Ovary (tissue), 9 donors: Measurements from ENCODE around the gene NPAS2. TPM values are rescaled to one million over a fixed set of nuclear protein-coding genes. Genes with fewer than 3 reads are reported as not detected.

Source experiments
- DNase-seq, 5 donors: peaks; one replicate each; pipeline ENCODE4 v3.0.0-alpha.2; 2019 to 2020
- H3K27ac ChIP-seq, 2 donors: fragments of 200-600 bp; one replicate each; pipeline versions ENCODE4 v1.5.1 to v1.8.0; 2019 to 2022
- H3K27me3 ChIP-seq: fragments of 200-600 bp; one replicate; pipeline ENCODE4 v1.8.0; 2022
- H3K36me3 ChIP-seq: fragments of 200-600 bp; sonication (generic); one replicate; pipeline ENCODE4 v1.5.1; 2019
- H3K4me1 ChIP-seq: one replicate; pipeline ENCODE4 v1.8.1; 2013; ENCODE audit warnings: mild to moderate bottlenecking, moderate library complexity; ENCODE audit not compliant: insufficient read depth
- H3K4me3 ChIP-seq: fragments of 200-600 bp; sonication (generic); one replicate; pipeline ENCODE4 v1.5.1; 2017
- H3K9me3 ChIP-seq, 2 donors: fragments of 200-600 bp in 1 of 2; sonication (generic) in 1 of 2; one replicate each; pipeline versions ENCODE4 v1.5.1 to v1.8.1; 2013 to 2019; ENCODE audit warnings: mild to moderate bottlenecking in 1 of 2, moderate library complexity in 1 of 2
- CTCF ChIP-seq, 3 donors: fragments of 450-650 bp in 2 of 3; fragments of 200-600 bp in 1 of 3; IDR thresholded peaks; one replicate each; pipeline versions ENCODE4 v1.5.1 to v1.8.0; 2016 to 2022; ENCODE audit warnings: antibody characterized with exemption in 3 of 3, mild to moderate bottlenecking in 1 of 3
- EP300 ChIP-seq: sonication (generic); formaldehyde crosslinking; IDR thresholded peaks from one replicate; pipeline ENCODE4 v1.6.1; 2017; ENCODE audit warnings: antibody characterized with exemption
- POLR2A ChIP-seq: fragments of 450-650 bp; IDR thresholded peaks from one replicate; pipeline ENCODE4 v1.6.1; 2017; ENCODE audit warnings: antibody characterized with exemption, mild to moderate bottlenecking, moderate library complexity
- WGBS, 3 donors: extraction: QIAGEN DNeasy Blood & Tissue Kit in 1 of 3; methylation state at CpG; one replicate each; pipeline versions ENCODE4 v1.1.5 to v1.1.7; 2013 to 2017; 5-methylcytosine and 5-hydroxymethylcytosine counted together
- intact Hi-C, 4 donors: fragments of 100-400 bp; cut with DNase I; formaldehyde crosslinking; loops; one replicate each; pipeline versions ENCODE4 v1.11.0 to v1.15.1; 2022 to 2023
- polyA plus RNA-seq, 2 donors: library from polyadenylated mRNA; stranded (reverse); fragments of 200-250 nt in 1 of 2; fragments of 350-450 nt in 1 of 2; fragmentation: Illumina TruSeq in 1 of 2; extraction: RNeasy Lipid Tissue Mini Kit (QIAGEN cat#74804) in 1 of 2; gene quantifications; one replicate each; pipeline ENCODE4 v1.2.3, GENCODE V29; 2013 to 2014
- total RNA-seq, 7 donors: library from RNA; depleted of rRNA in 2 of 7; stranded (reverse); fragments of >200 nt in 2 of 7; fragmentation: NEBNext Ultra II Directional in 3 of 7; extraction: Animal tissue kit (Norgen Biotek cat#: 25700) in 3 of 7; gene quantifications; one replicate each; pipeline versions ENCODE4 v1.1.0 to v1.2.4, GENCODE V29; 2016 to 2023
- donor health status: DM: no; HTN: no; CAD: no; lungs with moderate emphysema.
- donor health status: DM: no; HTN: no; CAD: no.
- donor health status: Bipolar disorder and iron deficiency.
- donor health status: DM: yes; HTN: yes; CAD: no.
- donor health status: DM: no; HTN: no; CAD: no.
- donor health status: DM: yes; HTN: yes; CAD: no.

Gene NPAS2
- total and polyA plus RNA-seq, 9 donors = 1.6 to 20.6 (median 7.3) TPM

- H3K9me3 ChIP-seq = no peaks in the 10 kb centered on the region
- H3K27ac ChIP-seq = peak overlapping the region in 1 of 2 donors; percentile 2
- no peak for DNase-seq
- H3K27me3 ChIP-seq = no peaks in the 10 kb centered on the region
- TF ChIP-seq POLR2A (no peak), CTCF (IDR thresholded peaks at IDR 0.05) (no peak), EP300 (no peak)
- no peaks in the 10 kb centered on the region for H3K36me3 ChIP-seq
- WGBS, 3 donors = 15 to 26% (median 16%) methylated on average over 12 of the region's 12 CpGs
- intact Hi-C loops = no loop called here
- peaks cover 4% of the 10 kb centered on the region for H3K4me1 ChIP-seq
- peak overlapping the region; percentile 58 for H3K4me3 ChIP-seq
These were observed 183.4 kb downstream of the NPAS2 start for GRCh38 chr2:101003278-101003775.

DNA sequence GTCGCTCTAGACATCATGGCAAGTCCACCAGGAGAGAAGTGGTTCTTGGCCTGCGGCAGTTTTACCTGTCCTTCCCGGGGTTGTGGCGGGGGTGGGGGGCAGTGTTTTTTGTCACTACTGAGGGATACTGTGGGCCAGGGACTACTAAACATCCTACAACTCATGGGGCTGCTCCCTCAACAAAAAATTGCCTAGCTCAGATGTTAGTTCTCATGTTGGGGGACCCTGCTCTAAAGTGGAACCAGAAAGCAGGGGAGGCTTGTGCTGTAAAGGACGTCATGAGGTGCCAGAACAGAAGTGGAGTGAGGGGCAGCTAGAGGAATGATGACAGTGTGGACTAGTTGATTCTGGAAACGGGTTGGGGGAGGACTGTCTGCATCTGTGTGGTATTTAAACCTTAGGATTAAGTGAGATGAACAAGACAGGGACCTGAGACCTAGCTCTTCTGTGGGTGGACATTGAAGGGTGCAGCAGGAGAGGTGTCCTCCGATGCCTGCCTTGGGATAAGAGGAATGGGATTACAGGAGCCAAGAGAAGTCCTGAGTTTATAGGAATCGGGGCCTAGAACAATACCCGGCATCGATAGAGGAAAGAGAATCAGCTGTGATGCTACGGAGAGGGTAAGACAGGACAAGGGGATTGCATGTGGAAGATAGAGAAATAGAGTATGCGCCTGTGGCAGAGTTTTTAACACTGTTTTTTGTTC, 184.8 kb downstream of the NPAS2 start:
- Histone ChIP-seq H3K9me3 (no peaks in the 10 kb centered on the region), H3K36me3 (no peaks in the 10 kb centered on the region), H3K4me1 (peaks cover 4% of the 10 kb centered on the region), H3K4me3 (no peak overlapping the region), H3K27ac (no peak overlapping the region), H3K27me3 (no peaks in the 10 kb centered on the region)
- intact Hi-C loops = loop anchor here in 1 of 4 donors (5.0 kb wide), 1 partner anchor 203 kb away; no protein-coding TSS in a partner anchor
- DNase-seq = no peak
- no peak for TF ChIP-seq EP300
- TF ChIP-seq POLR2A = no peak
- no peak for TF ChIP-seq CTCF (IDR thresholded peaks at IDR 0.05)
- WGBS, 3 donors = 86 to 91% (median 88%) methylated on average over 12 of the region's 12 CpGs

DNA sequence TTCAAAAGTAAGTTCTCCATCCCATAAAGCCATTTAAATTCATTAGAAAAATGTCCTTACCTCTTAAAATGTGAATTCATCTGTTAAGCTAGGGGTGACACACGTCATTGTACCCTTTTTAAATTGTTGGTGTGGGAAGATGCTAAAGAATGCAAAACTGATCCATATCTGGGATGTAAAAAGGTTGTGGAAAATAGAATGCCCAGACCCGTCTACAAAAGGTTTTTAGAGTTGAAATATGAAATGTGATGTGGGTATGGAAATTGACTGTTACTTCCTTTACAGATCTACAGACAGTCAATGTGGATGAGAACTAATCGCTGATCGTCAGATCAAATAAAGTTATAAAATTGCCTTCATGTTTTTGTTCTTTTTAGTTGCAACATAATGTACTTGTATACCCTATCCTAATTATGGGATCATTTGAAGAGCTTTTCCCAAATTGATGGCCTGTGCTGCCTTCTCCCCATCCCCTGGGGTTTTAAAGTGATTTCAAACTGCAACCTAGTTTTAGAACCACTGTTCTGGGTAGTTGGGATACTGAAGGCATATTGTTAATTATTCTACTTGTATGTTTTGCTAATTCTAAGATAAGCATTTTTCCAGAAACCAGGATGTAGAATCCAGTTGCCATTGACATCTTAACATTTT, 186.3 kb downstream of the NPAS2 start:
- Histone ChIP-seq H3K9me3 (no peaks in the 10 kb centered on the region), H3K4me1 (peaks cover 4% of the 10 kb centered on the region), H3K4me3 (no peak overlapping the region), H3K36me3 (no peaks in the 10 kb centered on the region), H3K27ac (no peak overlapping the region), H3K27me3 (no peaks in the 10 kb centered on the region)
- intact Hi-C loops = loop anchor here in 1 of 4 donors (5.0 kb wide), 1 partner anchor 201 kb away; no protein-coding TSS in a partner anchor
- WGBS, 3 donors = 67 to 74% (median 68%) methylated on average over 4 of the region's 4 CpGs
- no peak for TF ChIP-seq CTCF (IDR thresholded peaks at IDR 0.05)
- no peak for TF ChIP-seq EP300
- no peak for TF ChIP-seq POLR2A
- DNase-seq = no peak

- Histone ChIP-seq H3K27ac (no peak overlapping the region), H3K4me1 (peaks cover 2% of the 10 kb centered on the region), H3K4me3 (no peak overlapping the region), H3K27me3 (no peaks in the 10 kb centered on the region), H3K36me3 (no peaks in the 10 kb centered on the region), H3K9me3 (no peaks in the 10 kb centered on the region)
- DNase-seq = no peak
- TF ChIP-seq EP300 (no peak), CTCF (IDR thresholded peaks at IDR 0.05) (no peak), POLR2A (no peak)
- intact Hi-C loops = loop anchor here in 1 of 4 donors (5.0 kb wide), 1 partner anchor 200 kb away; no protein-coding TSS in a partner anchor
- 68 to 70% (median 69%) methylated on average over 11 of the region's 11 CpGs for WGBS, 3 donors
These were observed 187.7 kb downstream of the NPAS2 start for GRCh38 chr2:101007415-101008345.
